ENCODE results near the gene HTT.

Gene HTT

DNA sequence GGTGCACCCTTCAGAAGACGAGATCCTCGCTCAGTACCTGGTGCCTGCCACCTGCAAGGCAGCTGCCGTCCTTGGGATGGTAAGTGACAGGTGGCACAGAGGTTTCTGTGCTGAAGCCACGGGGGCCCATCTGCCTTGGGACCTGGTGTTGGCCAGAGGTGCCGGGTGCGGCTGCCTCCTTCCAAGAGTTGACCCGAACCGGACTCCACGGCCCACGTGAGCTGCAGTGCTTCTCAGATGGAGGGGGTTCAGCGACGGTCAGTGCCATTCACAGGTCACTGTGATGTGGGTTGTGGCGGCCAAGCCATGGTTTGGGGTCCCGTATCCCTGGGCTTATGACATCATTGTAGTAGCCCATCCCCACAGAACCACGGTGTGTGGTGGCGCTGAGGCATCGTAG, 155.5 kb downstream of the HTT start:
- DNase-seq (ENCODE audit: insufficient read length, low spot score) = no peak
- FAIRE-seq = no peak

DNA sequence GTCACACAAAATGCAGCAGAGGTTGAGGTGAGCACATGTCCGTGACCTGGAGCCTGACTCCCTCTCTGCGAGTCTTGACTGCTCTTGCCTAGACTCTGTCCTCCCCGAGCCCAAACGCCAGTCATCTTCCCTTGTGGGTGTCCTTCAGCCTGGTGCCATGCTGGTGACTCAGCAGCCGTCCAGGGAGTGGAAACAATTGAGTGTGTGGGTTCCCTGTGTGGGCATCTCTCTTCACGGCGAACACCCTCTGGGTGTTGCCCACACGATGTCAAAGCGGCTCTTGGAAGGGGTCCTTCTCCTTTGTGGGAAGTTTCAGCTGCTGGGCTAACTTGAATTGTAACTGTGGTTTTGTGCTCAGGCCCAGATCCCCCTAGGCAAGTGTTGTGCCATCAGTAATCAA, 157.0 kb downstream of the HTT start:
- FAIRE-seq = no peak
- no peak for DNase-seq (ENCODE audit: insufficient read length, low spot score)

DNA sequence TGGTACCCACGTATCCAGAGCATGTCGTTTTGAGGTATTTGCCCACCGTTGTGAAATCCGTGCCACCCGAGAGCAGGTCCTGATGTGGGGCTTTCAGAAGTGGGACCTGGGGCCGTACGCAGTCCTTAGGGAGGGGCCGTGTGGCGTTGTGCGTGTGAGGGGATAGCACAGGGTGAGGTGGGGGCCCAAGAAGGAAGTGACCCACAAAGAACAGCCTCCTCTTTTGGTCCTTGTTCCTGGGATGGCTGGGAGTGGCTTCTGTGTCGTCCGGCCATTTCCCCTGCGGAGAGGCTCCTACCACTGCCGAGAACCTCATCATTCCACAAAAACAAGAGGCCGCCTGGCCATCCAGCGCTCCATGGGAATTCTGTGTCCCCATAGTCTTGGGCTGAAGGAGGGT, 157.5 kb downstream of the HTT start:
- no peak for DNase-seq (ENCODE audit: insufficient read length, low spot score)
- FAIRE-seq = no peak

- FAIRE-seq (no peak), DNase-seq (ENCODE audit: insufficient read length, low spot score) (no peak)
Observed at GRCh38 chr4:3232871-3233271, 158.4 kb downstream of the HTT start.

DNA sequence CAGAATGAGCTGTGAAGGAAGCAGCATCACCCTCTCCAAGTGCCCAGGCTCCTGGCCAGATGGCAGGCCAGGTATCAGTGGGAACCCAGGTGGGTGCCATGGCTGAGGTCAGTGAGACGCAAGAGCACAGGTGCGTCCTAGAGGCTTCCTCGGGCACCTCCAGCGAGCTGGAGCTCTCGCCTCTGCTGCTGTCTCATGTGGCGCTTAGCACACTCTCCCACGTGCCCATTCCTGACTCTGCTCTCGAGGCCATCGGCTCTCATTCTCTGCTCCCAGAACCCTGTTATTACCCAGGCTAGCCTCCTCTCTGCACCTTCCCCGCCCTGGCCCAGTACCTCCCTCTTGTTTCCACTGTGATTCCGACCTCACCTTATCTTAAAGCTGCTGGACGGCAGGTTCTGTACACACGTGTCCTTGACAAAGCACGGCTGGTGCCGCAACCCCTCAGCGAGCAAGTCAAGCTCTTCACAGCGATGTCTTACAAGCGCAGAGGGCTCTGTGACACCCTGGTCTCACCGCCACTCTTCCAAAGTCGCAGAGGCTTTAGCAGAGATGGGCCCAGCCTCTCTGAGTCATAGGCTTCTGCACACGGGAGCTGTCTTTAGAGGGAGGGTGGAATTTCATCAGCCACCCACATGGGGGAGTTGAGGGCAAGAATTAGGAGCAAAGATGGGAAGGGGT, 159.1 kb downstream of the HTT start:
- DNase-seq (ENCODE audit: insufficient read length, low spot score) = no peak
- no peak for FAIRE-seq

DNA sequence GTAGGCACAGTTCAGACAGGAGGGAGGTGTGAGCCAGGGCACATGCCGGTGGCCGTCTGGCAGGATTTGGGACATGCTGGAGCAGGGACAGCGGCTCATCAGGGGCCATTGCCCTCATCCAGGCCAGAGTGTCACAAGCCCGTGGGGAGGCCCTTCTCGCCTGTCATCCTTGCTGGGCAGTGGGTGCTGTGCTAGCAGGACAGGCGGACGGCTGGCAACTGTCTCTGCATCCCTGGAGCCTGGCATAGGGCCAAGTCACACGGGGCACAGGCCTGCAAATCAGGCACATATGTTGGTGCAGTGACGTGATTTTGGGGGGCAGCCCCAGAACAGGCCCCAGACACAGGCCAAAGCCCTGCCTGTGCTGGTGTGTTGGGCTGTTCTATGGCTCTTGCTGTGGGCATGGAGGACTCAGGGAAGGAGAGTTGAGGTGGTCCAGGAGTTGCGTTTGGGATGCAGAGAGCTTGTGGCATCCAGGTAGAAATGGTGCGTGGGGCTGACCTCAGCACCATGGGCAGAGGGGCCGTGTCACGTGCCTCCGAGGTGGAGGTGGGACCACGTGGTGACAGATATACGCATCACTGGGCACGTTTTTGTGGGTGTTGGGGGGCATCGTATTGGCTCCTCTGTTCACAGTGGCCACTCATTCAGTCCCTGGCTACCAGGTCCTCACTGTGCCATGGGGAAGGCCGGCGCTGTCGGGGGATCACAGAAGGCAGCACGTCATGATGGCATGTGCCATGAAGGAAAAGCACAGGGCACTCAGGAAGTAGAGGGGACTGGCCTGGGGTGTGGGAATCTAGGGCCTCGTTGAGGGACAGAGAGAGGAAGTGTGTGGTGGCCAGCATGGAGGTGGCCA, 159.9 kb downstream of the HTT start:
- DNase-seq (ENCODE audit: insufficient read length, low spot score) = no peak
- no peak for FAIRE-seq

DNA sequence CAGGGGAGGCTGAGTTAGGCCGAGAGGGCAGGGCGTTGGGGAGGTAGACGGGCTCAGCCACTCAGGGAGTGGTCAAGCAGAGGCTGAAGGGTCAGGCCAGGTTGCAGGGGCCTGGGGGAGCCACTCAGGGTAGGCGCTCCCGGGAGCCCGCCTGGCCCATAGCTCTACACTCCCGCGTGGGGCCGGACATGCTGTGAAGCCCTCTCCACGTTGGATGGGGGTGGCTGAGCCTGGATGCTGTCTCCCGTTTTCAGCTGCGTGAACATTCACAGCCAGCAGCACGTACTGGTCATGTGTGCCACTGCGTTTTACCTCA, 160.5 kb downstream of the HTT start:
- DNase-seq (ENCODE audit: insufficient read length, low spot score) (no peak), FAIRE-seq (no peak)

DNA sequence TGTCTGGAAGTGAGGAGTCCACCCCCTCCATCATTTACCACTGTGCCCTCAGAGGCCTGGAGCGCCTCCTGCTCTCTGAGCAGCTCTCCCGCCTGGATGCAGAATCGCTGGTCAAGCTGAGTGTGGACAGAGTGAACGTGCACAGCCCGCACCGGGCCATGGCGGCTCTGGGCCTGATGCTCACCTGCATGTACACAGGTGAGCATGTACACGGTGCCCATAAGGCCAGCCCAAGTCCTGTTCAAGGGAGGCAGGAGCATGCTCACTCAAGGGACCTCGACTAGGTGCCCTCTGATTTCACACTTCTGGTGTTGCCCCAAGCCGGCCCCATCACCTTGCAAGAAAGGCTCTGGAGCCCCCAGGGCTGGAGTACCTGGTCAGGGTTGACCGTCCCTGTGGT, 161.1 kb downstream of the HTT start:
- DNase-seq (ENCODE audit: insufficient read length, low spot score) = no peak
- no peak for FAIRE-seq

DNA sequence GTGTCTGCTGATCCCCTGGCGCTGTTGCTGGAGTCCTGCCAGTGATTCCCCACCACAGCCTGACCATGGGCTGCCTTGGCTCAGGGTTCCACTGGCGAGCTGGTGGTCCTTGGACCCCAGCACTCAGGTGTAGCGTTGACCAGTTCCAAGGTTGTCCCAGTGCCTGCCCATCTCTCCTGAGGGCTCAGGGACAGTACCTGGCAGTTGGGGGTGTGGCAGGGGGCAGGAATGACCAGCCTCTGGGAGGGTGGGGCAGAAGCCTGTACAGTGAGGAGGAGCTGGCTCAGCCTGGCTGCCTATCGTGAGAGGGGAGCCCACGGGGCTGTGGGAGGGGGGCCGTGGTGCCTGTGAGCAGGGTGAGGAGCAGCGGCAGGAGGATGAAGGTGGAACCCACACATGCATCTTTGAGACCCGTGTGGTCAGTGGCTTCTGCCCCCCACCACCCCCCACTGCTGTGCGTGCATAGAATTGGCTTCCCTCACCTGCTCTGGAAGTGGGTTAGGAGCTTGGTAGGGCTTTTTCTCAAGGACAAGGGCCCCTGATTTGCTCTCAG, 161.9 kb downstream of the HTT start:
- no peak for FAIRE-seq

DNA sequence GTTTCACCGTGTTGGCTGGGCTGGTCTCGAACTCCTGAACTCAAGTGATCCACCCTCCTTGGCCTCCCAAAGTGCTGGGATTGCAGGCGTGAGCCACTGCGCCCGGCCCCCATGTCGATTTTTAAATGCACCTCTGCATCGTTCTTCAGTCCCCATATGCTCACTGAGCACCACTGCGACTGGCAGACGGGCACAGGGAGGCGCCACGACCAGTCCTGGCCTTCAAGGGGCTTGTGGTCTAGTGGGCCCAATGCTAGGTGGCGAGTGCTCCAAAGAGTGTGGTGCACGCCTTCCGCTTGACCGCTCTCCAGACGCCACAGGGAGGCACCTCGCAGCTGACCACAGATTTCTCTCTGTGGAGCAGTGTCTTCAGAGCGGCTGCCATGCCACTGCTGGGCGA, 162.8 kb downstream of the HTT start:
- no peak for FAIRE-seq

More for the DNA sequence above, 161.9 kb downstream of the HTT start:
- DNase-seq (ENCODE audit: insufficient read length, low spot score) = no peak

GRCh38 chr4:3237712-3238560, 163.5 kb downstream of the HTT start:
- FAIRE-seq = no peak
- no peak for DNase-seq (ENCODE audit: insufficient read length, low spot score)

More for the DNA sequence above, 162.8 kb downstream of the HTT start:
- no peak for DNase-seq (ENCODE audit: insufficient read length, low spot score)

DNA sequence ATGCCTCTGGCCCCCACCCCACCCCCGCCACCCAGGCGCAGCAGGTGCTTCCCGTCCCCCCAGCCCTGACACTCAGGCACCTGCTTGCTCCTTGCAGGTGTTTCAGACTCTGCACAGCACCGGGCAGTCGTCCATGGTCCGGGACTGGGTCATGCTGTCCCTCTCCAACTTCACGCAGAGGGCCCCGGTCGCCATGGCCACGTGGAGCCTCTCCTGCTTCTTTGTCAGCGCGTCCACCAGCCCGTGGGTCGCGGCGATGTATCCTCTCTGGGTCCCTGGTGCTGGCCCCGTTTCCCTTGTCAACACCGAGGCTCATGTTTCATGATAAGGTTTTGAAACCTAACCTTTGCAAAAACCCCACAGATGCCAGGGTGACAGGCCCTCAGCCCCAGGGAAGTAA, 164.2 kb downstream of the HTT start:
- no peak for DNase-seq (ENCODE audit: insufficient read length, low spot score)
- no peak for FAIRE-seq

DNA sequence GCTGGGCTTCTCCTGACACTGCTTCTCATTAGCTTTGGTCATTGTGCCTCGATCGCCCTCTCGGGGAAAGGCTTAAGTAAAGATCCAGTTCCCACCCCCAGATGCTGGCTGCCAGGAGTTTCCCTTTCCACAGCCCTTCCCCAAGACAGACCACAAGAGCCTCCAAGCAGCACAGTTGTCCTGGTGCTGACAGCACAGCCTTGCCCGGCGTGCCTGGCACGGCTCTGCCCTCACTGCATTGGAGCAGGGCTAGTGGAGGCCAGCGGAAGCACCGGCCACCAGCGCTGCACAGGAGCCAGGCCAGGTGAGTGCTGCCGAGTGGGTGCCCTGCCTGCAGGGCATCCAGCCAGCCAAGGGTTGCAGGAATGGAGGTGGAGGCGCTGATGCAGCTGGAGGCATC, 164.8 kb downstream of the HTT start:
- FAIRE-seq = no peak
- no peak for DNase-seq (ENCODE audit: insufficient read length, low spot score)

DNA sequence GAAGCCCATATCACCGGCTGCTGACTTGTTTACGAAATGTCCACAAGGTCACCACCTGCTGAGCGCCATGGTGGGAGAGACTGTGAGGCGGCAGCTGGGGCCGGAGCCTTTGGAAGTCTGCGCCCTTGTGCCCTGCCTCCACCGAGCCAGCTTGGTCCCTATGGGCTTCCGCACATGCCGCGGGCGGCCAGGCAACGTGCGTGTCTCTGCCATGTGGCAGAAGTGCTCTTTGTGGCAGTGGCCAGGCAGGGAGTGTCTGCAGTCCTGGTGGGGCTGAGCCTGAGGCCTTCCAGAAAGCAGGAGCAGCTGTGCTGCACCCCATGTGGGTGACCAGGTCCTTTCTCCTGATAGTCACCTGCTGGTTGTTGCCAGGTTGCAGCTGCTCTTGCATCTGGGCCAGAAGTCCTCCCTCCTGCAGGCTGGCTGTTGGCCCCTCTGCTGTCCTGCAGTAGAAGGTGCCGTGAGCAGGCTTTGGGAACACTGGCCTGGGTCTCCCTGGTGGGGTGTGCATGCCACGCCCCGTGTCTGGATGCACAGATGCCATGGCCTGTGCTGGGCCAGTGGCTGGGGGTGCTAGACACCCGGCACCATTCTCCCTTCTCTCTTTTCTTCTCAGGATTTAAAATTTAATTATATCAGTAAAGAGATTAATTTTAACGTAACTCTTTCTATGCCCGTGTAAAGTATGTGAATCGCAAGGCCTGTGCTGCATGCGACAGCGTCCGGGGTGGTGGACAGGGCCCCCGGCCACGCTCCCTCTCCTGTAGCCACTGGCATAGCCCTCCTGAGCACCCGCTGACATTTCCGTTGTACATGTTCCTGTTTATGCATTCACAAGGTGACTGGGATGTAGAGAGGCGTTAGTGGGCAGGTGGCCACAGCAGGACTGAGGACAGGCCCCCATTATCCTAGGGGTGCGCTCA, 165.8 kb downstream of the HTT start:
- DNase-seq (ENCODE audit: insufficient read length, low spot score) (no peak), FAIRE-seq (no peak)

DNA sequence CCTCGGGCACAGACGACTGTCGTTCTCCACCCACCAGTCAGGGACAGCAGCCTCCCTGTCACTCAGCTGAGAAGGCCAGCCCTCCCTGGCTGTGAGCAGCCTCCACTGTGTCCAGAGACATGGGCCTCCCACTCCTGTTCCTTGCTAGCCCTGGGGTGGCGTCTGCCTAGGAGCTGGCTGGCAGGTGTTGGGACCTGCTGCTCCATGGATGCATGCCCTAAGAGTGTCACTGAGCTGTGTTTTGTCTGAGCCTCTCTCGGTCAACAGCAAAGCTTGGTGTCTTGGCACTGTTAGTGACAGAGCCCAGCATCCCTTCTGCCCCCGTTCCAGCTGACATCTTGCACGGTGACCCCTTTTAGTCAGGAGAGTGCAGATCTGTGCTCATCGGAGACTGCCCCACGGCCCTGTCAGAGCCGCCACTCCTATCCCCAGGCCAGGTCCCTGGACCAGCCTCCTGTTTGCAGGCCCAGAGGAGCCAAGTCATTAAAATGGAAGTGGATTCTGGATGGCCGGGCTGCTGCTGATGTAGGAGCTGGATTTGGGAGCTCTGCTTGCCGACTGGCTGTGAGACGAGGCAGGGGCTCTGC, 166.5 kb downstream of the HTT start:
- FAIRE-seq (no peak), DNase-seq (ENCODE audit: insufficient read length, low spot score) (no peak)

DNA sequence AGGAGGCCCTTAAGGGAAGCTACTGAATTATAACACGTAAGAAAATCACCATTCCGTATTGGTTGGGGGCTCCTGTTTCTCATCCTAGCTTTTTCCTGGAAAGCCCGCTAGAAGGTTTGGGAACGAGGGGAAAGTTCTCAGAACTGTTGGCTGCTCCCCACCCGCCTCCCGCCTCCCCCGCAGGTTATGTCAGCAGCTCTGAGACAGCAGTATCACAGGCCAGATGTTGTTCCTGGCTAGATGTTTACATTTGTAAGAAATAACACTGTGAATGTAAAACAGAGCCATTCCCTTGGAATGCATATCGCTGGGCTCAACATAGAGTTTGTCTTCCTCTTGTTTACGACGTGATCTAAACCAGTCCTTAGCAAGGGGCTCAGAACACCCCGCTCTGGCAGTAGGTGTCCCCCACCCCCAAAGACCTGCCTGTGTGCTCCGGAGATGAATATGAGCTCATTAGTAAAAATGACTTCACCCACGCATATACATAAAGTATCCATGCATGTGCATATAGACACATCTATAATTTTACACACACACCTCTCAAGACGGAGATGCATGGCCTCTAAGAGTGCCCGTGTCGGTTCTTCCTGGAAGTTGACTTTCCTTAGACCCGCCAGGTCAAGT, 167.5 kb downstream of the HTT start:
- FAIRE-seq (no peak), DNase-seq (ENCODE audit: insufficient read length, low spot score) (no peak)

DNA sequence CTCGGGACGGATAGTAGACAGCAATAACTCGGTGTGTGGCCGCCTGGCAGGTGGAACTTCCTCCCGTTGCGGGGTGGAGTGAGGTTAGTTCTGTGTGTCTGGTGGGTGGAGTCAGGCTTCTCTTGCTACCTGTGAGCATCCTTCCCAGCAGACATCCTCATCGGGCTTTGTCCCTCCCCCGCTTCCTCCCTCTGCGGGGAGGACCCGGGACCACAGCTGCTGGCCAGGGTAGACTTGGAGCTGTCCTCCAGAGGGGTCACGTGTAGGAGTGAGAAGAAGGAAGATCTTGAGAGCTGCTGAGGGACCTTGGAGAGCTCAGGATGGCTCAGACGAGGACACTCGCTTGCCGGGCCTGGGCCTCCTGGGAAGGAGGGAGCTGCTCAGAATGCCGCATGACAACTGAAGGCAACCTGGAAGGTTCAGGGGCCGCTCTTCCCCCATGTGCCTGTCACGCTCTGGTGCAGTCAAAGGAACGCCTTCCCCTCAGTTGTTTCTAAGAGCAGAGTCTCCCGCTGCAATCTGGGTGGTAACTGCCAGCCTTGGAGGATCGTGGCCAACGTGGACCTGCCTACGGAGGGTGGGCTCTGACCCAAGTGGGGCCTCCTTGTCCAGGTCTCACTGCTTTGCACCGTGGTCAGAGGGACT, 168.8 kb downstream of the HTT start:
- no peak for DNase-seq (ENCODE audit: insufficient read length, low spot score)
- no peak for FAIRE-seq

- DNase-seq (ENCODE audit: insufficient read length, low spot score) (no peak), FAIRE-seq (no peak)
Observed at GRCh38 chr4:3244002-3244401, 169.5 kb downstream of the HTT start.

DNA sequence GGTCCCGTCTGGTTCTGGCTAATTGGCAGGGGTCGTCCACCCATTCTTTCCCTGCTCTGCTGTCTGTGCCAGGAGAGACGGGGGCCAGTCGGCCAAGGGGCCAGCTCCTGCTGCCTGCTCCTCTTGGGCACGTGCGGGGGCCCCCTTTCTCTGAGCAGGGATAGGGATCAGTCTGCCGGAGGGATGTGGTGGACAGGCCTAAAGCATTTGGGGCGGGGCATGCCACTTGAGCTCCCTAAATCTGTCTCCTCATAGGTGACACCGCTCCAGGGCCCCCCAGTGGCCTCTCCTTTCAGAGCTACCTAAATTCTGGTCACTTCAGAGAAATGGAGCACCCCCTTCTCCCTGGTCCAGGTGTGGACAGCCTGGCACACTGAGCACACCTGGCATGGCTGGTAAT, 170.3 kb downstream of the HTT start:
- no peak for FAIRE-seq
- no peak for DNase-seq (ENCODE audit: insufficient read length, low spot score)

Data from GM19239 (cell line).